ENCODE data around the gene SS18L1. TPM values are rescaled to one million over a fixed set of nuclear protein-coding genes. Genes with fewer than 3 reads are reported as not detected.
"Not testable (repeated sequence)": the region's sequence is repeated elsewhere in the genome, so short reads cannot be mapped to it uniquely, and the experiment has no call there.

SS18L1 gene
- total and polyA plus RNA-seq, 7 donors, result 10.1 to 18.0 (median 11.3) TPM

- H3K4me3 ChIP-seq, result no peak overlapping the region
- no peak for TF ChIP-seq CTCF (IDR thresholded peaks at IDR 0.05)
- no peaks in the 10 kb centered on the region for H3K27me3 ChIP-seq (ENCODE audit: insufficient read depth in 3 of 3, low read length in 2 of 3)
- H3K27ac ChIP-seq, result no peak overlapping the region
- DNase-seq (no peak), ATAC-seq (no peak)
- intact Hi-C loops (cut with DNase I), result no loop called here
- H3K9me3 ChIP-seq, result peaks cover 56% of the 10 kb centered on the region
- no peaks in the 10 kb centered on the region for H3K36me3 ChIP-seq (ENCODE audit: insufficient read depth in 1 of 2, low read depth in 1 of 2)
- WGBS, 3 donors, result 84 to 90% (median 85%) methylated on average over 6 of the region's 6 CpGs
- H3K4me1 ChIP-seq, result no peaks in the 10 kb centered on the region
Measured at GRCh38 chr20:62111148-62111547, 32.4 kb upstream of the SS18L1 start.

- DNase-seq, result no peak
- Histone ChIP-seq H3K9me3 (peaks cover 52% of the 10 kb centered on the region), H3K27ac (no peak overlapping the region), H3K36me3 (ENCODE audit: insufficient read depth in 1 of 2, low read depth in 1 of 2) (no peaks in the 10 kb centered on the region), H3K4me3 (no peak overlapping the region), H3K27me3 (ENCODE audit: insufficient read depth in 3 of 3, low read length in 2 of 3) (no peaks in the 10 kb centered on the region), H3K4me1 (peaks cover 3% of the 10 kb centered on the region)
- 91 to 94% (median 94%) methylated on average over 6 of the region's 6 CpGs for WGBS, 3 donors
- intact Hi-C loops (cut with DNase I), result no loop called here
- ATAC-seq, result no peak
- no peak for TF ChIP-seq CTCF (IDR thresholded peaks at IDR 0.05)
Measured at GRCh38 chr20:62112368-62112767, 31.2 kb upstream of the SS18L1 start.

- no peak for TF ChIP-seq CTCF (IDR thresholded peaks at IDR 0.05)
- Histone ChIP-seq H3K4me3 (no peak overlapping the region), H3K27ac (no peak overlapping the region), H3K36me3 (ENCODE audit: insufficient read depth in 1 of 2, low read depth in 1 of 2) (no peaks in the 10 kb centered on the region), H3K27me3 (ENCODE audit: insufficient read depth in 3 of 3, low read length in 2 of 3) (no peaks in the 10 kb centered on the region), H3K9me3 (peaks cover 27% of the 10 kb centered on the region), H3K4me1 (peaks cover 25% of the 10 kb centered on the region)
- intact Hi-C loops (cut with DNase I), result loop anchor here in 1 of 2 donors (5.0 kb wide), 1 partner anchor 33 kb away; no protein-coding TSS in a partner anchor
- 44 to 63% (median 52%) methylated on average over 7 to 8 of the region's 8 CpGs for WGBS, 3 donors
- ATAC-seq (no peak), DNase-seq (no peak)
Measured at GRCh38 chr20:62114894-62115293, 28.7 kb upstream of the SS18L1 start.

- H3K36me3 ChIP-seq (ENCODE audit: insufficient read depth in 1 of 2, low read depth in 1 of 2); ATAC-seq; H3K4me3 ChIP-seq; H3K27ac ChIP-seq; DNase-seq; H3K27me3 ChIP-seq (ENCODE audit: insufficient read depth in 3 of 3, low read length in 2 of 3): not testable (repeated sequence)
- intact Hi-C loops (cut with DNase I), result loop anchor here in 1 of 2 donors (5.0 kb wide), 1 partner anchor 34 kb away; no protein-coding TSS in a partner anchor
- Histone ChIP-seq H3K9me3 (peaks cover 20% of the 10 kb centered on the region), H3K4me1 (peaks cover 36% of the 10 kb centered on the region)
- 82 to 87% (median 85%) methylated on average over 6 to 7 of the region's 7 CpGs for WGBS, 3 donors
Measured at GRCh38 chr20:62115800-62116407, 27.7 kb upstream of the SS18L1 start.

- Histone ChIP-seq H3K27ac (no peak overlapping the region), H3K36me3 (ENCODE audit: insufficient read depth in 1 of 2, low read depth in 1 of 2) (no peaks in the 10 kb centered on the region), H3K4me1 (peaks cover 38% of the 10 kb centered on the region), H3K27me3 (ENCODE audit: insufficient read depth in 3 of 3, low read length in 2 of 3) (no peaks in the 10 kb centered on the region), H3K4me3 (no peak overlapping the region), H3K9me3 (peaks cover 12% of the 10 kb centered on the region)
- intact Hi-C loops (cut with DNase I), result loop anchor here in 1 of 2 donors (5.0 kb wide), 1 partner anchor 34 kb away; no protein-coding TSS in a partner anchor
- DNase-seq (no peak), ATAC-seq (no peak)
- 75 to 80% (median 76%) methylated on average over 38 of the region's 38 CpGs for WGBS, 3 donors
- no peak for TF ChIP-seq CTCF (IDR thresholded peaks at IDR 0.05)
Measured at GRCh38 chr20:62116558-62117361, 26.8 kb upstream of the SS18L1 start.
